Ishikawa (cell line): ENCODE results near the gene DPH1.

ENCODE experiments used
- EGR1 ChIP-seq: IDR thresholded peaks from 2 replicates; pipeline ENCODE4 v1.6.1; 2012
- EP300 ChIP-seq: IDR thresholded peaks from 2 replicates; pipeline ENCODE4 v1.6.1; 2012; ENCODE audit warnings: borderline replicate concordance
- FOXM1 ChIP-seq: IDR thresholded peaks from 2 replicates; pipeline ENCODE4 v1.6.1; 2012; ENCODE audit warnings: low read depth, borderline replicate concordance
- RAD21 ChIP-seq: IDR thresholded peaks from 2 replicates; pipeline ENCODE4 v1.6.1; 2012; ENCODE audit warnings: low read depth

DNA sequence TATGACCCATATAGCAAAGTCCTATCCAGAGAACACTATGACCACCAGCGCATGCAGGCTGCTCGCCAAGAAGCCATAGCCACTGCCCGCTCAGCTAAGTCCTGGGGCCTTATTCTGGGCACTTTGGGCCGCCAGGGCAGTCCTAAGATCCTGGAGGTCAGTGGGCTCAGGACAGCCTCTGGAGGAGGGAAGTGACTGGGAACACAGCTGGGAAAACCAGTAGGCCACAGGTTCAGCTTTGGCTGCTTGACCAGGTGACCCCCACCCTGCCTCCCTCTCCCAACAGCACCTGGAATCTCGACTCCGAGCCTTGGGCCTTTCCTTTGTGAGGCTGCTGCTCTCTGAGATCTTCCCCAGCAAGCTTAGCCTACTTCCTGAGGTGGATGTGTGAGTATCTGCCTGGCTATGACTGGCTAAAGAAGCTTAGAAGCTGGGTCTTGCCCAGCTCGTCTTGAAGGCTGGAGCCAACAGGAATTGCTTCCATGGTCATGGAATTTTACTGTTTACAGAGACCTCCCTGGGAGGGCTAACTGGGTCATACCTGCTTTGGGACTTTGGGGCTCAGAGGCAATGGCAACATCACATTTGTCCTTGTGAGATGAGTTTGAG, 10.4 kb downstream of the DPH1 start:
- TF ChIP-seq EGR1, result no peak
- TF ChIP-seq EP300, result no peak
- no peak for TF ChIP-seq FOXM1
- no peak for TF ChIP-seq RAD21
